Measurements from ENCODE around the gene DLST. TPM values are rescaled to one million over a fixed set of nuclear protein-coding genes. Genes with fewer than 3 reads are reported as not detected.
A peak's percentile ranks its signal among the peaks of the same experiment; 100 is the strongest.

DLST gene
- total and polyA plus RNA-seq, 12 donors = 42.0 to 205 (median 146) TPM

DNA sequence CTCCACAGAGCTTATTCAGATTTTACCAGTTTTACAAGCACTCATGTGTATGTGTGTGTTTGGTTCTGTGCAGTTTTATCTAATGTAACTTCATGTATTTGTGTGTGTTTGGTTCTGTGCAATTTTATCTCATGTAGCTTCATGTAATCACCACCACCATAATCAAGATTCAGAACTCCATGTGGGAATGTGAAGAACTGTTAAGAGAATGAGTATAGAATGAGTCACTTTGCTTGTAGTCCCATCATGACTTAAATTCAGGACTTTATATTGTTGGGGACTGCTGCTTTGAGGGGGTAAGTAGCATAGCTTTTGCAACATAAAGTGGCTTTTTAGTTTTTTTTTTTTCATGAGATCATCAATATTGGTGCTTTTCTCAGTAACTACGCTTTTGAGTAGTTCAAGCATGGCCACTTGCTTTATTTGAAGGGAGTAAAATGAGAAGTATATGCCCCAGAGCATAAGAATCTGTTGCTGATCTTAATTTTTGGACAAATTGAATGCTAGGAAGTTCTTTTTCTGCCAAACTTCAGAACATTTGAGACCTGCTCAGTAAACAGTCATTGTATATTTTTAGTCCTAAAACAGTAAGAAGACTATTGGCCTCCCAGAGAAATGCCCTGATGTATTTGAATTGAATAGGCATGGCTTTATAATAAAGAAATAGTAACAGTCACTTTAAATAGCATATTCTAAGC lies 34.6 kb upstream of the DLST start:
- Histone ChIP-seq H3K36me3 (replicated peaks in 1 of 2) (no peaks in the 10 kb centered on the region), H3K4me1 (replicated peaks in 1 of 2) (no peaks in the 10 kb centered on the region), H3K4me3 (no peak overlapping the region), H3K9me3 (replicated peaks in 1 of 3) (no peaks in the 10 kb centered on the region), H3K27me3 (no peaks in the 10 kb centered on the region), H3K27ac (no peak overlapping the region)
- WGBS, 4 donors = 95 to 100% (median 96%) methylated on average over 1 of the region's 1 CpG
- no peak for TF ChIP-seq POLR2A (IDR thresholded peaks at IDR 0.05)
- TF ChIP-seq, protein P1, sequence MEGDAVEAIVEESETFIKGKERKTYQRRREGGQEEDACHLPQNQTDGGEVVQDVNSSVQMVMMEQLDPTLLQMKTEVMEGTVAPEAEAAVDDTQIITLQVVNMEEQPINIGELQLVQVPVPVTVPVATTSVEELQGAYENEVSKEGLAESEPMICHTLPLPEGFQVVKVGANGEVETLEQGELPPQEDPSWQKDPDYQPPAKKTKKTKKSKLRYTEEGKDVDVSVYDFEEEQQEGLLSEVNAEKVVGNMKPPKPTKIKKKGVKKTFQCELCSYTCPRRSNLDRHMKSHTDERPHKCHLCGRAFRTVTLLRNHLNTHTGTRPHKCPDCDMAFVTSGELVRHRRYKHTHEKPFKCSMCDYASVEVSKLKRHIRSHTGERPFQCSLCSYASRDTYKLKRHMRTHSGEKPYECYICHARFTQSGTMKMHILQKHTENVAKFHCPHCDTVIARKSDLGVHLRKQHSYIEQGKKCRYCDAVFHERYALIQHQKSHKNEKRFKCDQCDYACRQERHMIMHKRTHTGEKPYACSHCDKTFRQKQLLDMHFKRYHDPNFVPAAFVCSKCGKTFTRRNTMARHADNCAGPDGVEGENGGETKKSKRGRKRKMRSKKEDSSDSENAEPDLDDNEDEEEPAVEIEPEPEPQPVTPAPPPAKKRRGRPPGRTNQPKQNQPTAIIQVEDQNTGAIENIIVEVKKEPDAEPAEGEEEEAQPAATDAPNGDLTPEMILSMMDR (IDR thresholded peaks at IDR 0.05) = no peak
- DNase-seq = no peak
- intact Hi-C loops (cut with DNase I) = no loop called here

DNA sequence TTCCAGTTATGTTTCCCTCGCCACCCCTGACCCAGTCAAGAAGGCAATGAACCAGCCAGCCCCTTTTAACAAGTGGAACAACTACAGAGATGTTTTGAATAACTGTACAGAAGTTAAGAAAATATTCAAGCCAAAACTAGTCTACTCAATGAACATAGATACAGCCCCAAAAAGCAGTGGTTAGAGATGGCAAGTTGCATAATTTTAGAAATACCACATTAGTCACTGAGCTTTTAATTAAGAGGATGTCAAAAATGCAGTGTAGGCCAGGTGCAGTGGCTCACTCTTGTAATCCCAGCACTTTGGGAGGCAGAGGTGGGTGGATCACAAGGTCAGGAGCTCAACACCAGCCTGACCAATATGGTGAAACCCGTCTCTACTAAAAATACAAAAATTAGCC lies 32.9 kb upstream of the DLST start:
- no peak for DNase-seq
- no peak for TF ChIP-seq POLR2A (IDR thresholded peaks at IDR 0.05)
- TF ChIP-seq, protein P1 (IDR thresholded peaks at IDR 0.05) = no peak
- no peak overlapping the region for H3K27ac ChIP-seq
- no peaks in the 10 kb centered on the region for H3K36me3 ChIP-seq (replicated peaks in 1 of 2)
- H3K4me1 ChIP-seq (replicated peaks in 1 of 2) = no peaks in the 10 kb centered on the region
- no peaks in the 10 kb centered on the region for H3K27me3 ChIP-seq
- intact Hi-C loops (cut with DNase I) = no loop called here
- no peak overlapping the region for H3K4me3 ChIP-seq
- WGBS, 4 donors = 71 to 90% (median 86%) methylated on average over 2 of the region's 2 CpGs
- H3K9me3 ChIP-seq (replicated peaks in 1 of 3) = no peaks in the 10 kb centered on the region

DNA sequence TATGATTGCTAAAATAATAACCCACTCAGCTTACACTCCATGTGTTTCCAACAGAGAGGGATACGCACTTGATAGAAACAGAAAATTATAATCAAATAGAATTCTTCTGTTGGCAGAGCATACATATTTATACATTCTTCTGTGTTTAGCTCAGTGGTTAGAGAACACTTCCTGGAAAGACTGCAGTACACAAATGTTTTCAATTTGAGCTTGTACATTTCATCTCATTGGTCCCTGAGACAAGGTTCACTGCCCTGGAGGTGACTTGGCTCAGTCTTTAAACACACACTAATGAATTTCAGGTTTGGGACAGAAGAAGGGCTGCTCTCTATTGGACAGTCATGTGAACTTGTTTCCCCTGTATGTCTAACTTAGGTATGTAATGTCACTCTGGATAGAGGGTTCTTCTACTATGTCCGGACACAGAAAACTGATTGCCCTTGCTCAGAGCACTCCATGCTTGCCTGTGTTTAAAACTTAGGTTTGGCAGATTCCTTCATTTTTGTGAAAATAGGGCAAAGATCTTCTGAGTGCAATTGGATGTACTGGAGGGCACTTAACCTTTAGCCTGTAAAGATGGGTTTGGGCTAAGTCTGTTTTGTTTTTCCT lies 28.7 kb upstream of the DLST start:
- H3K36me3 ChIP-seq (replicated peaks in 1 of 2) = no peaks in the 10 kb centered on the region
- H3K9me3 ChIP-seq (replicated peaks in 1 of 3) = no peaks in the 10 kb centered on the region
- H3K27me3 ChIP-seq = no peaks in the 10 kb centered on the region
- intact Hi-C loops (cut with DNase I) = no loop called here
- no peak for TF ChIP-seq POLR2A (IDR thresholded peaks at IDR 0.05)
- TF ChIP-seq, protein P1 (IDR thresholded peaks at IDR 0.05) = no peak
- H3K4me1 ChIP-seq (replicated peaks in 1 of 2) = no peaks in the 10 kb centered on the region
- DNase-seq = no peak
- H3K4me3 ChIP-seq = no peak overlapping the region
- WGBS, 4 donors = 35 to 63% (median 57%) methylated on average over 2 of the region's 2 CpGs
- H3K27ac ChIP-seq = peak overlapping the region in 1 of 5 donors; percentile 64

DNA sequence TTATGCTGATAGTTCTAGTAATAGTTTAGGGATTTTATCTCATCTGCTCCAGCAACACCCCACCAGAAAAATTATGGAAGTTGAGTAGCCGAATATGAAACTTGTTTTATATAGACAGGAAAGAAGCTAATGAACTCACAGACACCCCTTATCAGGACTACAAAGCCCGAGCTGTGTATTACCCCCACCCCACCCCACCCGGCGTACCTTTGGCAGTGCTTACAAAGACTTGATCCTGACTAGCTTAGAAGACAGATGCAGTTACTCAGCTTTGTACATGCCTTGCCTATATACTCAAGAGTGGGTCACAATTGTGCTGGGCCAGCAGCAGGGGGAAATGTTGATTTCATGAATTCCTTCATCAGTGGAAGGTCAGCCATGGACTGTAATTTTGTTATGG lies 28.1 kb upstream of the DLST start:
- Histone ChIP-seq H3K27ac (peak overlapping the region in 1 of 5 donors; percentile 64), H3K4me3 (no peak overlapping the region), H3K4me1 (replicated peaks in 1 of 2) (no peaks in the 10 kb centered on the region), H3K9me3 (replicated peaks in 1 of 3) (no peaks in the 10 kb centered on the region), H3K27me3 (no peaks in the 10 kb centered on the region), H3K36me3 (replicated peaks in 1 of 2) (no peaks in the 10 kb centered on the region)
- 44 to 55% (median 47%) methylated on average over 4 of the region's 4 CpGs for WGBS, 4 donors
- TF ChIP-seq, protein P1 (IDR thresholded peaks at IDR 0.05) = no peak
- TF ChIP-seq POLR2A (IDR thresholded peaks at IDR 0.05) = no peak
- no peak for DNase-seq
- intact Hi-C loops (cut with DNase I) = no loop called here

All from adrenal gland (tissue), 12 donors.